Immature natural killer cell (primary cell): Measurements from ENCODE around the gene PLCH1. TPM values are rescaled to one million over a fixed set of nuclear protein-coding genes. Genes with fewer than 3 reads are reported as not detected.
"Not testable (repeated sequence)": the region's sequence is repeated elsewhere in the genome, so short reads cannot be mapped to it uniquely, and the experiment has no call there.

Experiments
- DNase-seq, 3 donors: peaks; one replicate each; pipeline ENCODE4 v3.0.0; 2022; ENCODE audit warnings: mixed read lengths in 1 of 3
- H3K27ac Mint-ChIP-seq, 6 donors: one replicate each; pipeline ENCODE4 v1.8.0; 2020; ENCODE audit warnings: mixed read lengths in 6 of 6, mild to moderate bottlenecking in 5 of 6, inconsistent platforms in 4 of 6, moderate library complexity in 3 of 6
- H3K27me3 Mint-ChIP-seq, 3 donors: one replicate each; pipeline ENCODE4 v1.8.0; 2020 to 2021; ENCODE audit warnings: low read depth in 3 of 3, mild to moderate bottlenecking in 3 of 3, mixed read lengths in 3 of 3, moderate library complexity in 3 of 3, inconsistent platforms in 1 of 3
- H3K36me3 Mint-ChIP-seq, 3 donors: one replicate each; pipeline ENCODE4 v1.8.0; 2020; ENCODE audit warnings: mixed read lengths in 3 of 3, inconsistent platforms in 2 of 3, mild to moderate bottlenecking in 2 of 3
- H3K4me1 Mint-ChIP-seq, 2 donors: one replicate each; pipeline ENCODE4 v1.8.0; 2020; ENCODE audit warnings: inconsistent platforms in 2 of 2, mild to moderate bottlenecking in 2 of 2, mixed read lengths in 2 of 2, moderate library complexity in 1 of 2
- H3K4me3 Mint-ChIP-seq, 5 donors: one replicate each; pipeline ENCODE4 v1.8.0; 2020; ENCODE audit warnings: mild to moderate bottlenecking in 5 of 5, mixed read lengths in 5 of 5, inconsistent platforms in 3 of 5, moderate library complexity in 3 of 5
- H3K9me3 Mint-ChIP-seq, 6 donors: one replicate each; pipeline ENCODE4 v1.8.0; 2020; ENCODE audit warnings: mild to moderate bottlenecking in 6 of 6, mixed read lengths in 6 of 6, inconsistent platforms in 4 of 6, moderate library complexity in 3 of 6
- polyA plus RNA-seq, 3 donors: library from polyadenylated mRNA; unstranded; fragments of 300-500 nt; fragmentation: Illumina TruSeq; gene quantifications; one replicate each; pipeline ENCODE4 v1.2.3, GENCODE V29; 2021

PLCH1 gene
- polyA plus RNA-seq, 3 donors from 2014 or later: 0.11 TPM; not detected in 2

- no peak for DNase-seq
- Mint-ChIP-seq H3K27ac (no peak overlapping the region), H3K4me1 (no peaks in the 10 kb centered on the region), H3K4me3 (no peak overlapping the region), H3K36me3 (no peaks in the 10 kb centered on the region), H3K27me3 (peaks cover 0 to 4% (median 0%) of the 10 kb centered on the region in 3 donors), H3K9me3 (peaks cover 0 to 17% (median 0%) of the 10 kb centered on the region in 6 donors)
Observed at GRCh38 chr3:155420881-155421486, 323.9 kb downstream of the PLCH1 start.

GRCh38 chr3:155420406-155420805 is 324.5 kb downstream of the PLCH1 start:
- H3K27ac Mint-ChIP-seq: no peak overlapping the region
- no peak overlapping the region for H3K4me3 Mint-ChIP-seq
- H3K4me1 Mint-ChIP-seq: no peaks in the 10 kb centered on the region
- H3K9me3 Mint-ChIP-seq: peaks cover 0 to 14% (median 0%) of the 10 kb centered on the region in 6 donors
- no peak for DNase-seq
- no peaks in the 10 kb centered on the region for H3K36me3 Mint-ChIP-seq
- H3K27me3 Mint-ChIP-seq: peaks cover 0 to 4% (median 0%) of the 10 kb centered on the region in 3 donors

- Mint-ChIP-seq H3K27ac (no peak overlapping the region), H3K9me3 (peaks cover 0 to 12% (median 0%) of the 10 kb centered on the region in 6 donors), H3K36me3 (no peaks in the 10 kb centered on the region), H3K27me3 (peaks cover 0 to 4% (median 0%) of the 10 kb centered on the region in 3 donors), H3K4me1 (no peaks in the 10 kb centered on the region), H3K4me3 (no peak overlapping the region)
- no peak for DNase-seq
Observed at GRCh38 chr3:155418407-155418806, 326.5 kb downstream of the PLCH1 start.

- Mint-ChIP-seq H3K27ac (no peak overlapping the region), H3K9me3 (peaks cover 0 to 12% (median 0%) of the 10 kb centered on the region in 6 donors), H3K4me3 (no peak overlapping the region), H3K27me3 (peaks cover 0 to 4% (median 0%) of the 10 kb centered on the region in 3 donors), H3K4me1 (no peaks in the 10 kb centered on the region), H3K36me3 (no peaks in the 10 kb centered on the region)
- DNase-seq: no peak
Observed at GRCh38 chr3:155417119-155417517, 327.8 kb downstream of the PLCH1 start.

GRCh38 chr3:155416500-155417118 is 328.3 kb downstream of the PLCH1 start:
- no peaks in the 10 kb centered on the region for H3K4me1 Mint-ChIP-seq
- peaks cover 0 to 11% (median 0%) of the 10 kb centered on the region in 6 donors for H3K9me3 Mint-ChIP-seq
- H3K27ac Mint-ChIP-seq: no peak overlapping the region
- no peak for DNase-seq
- H3K27me3 Mint-ChIP-seq: peaks cover 0 to 4% (median 0%) of the 10 kb centered on the region in 3 donors
- H3K36me3 Mint-ChIP-seq: no peaks in the 10 kb centered on the region
- no peak overlapping the region for H3K4me3 Mint-ChIP-seq

- Mint-ChIP-seq H3K9me3 (peaks cover 0 to 2% (median 0%) of the 10 kb centered on the region in 6 donors), H3K27me3 (peaks cover 0 to 4% (median 0%) of the 10 kb centered on the region in 3 donors), H3K27ac (no peak overlapping the region), H3K36me3 (no peaks in the 10 kb centered on the region), H3K4me1 (no peaks in the 10 kb centered on the region), H3K4me3 (no peak overlapping the region)
- DNase-seq: no peak
Observed at GRCh38 chr3:155412904-155413303, 332.0 kb downstream of the PLCH1 start.

- Mint-ChIP-seq H3K27ac (no peak overlapping the region), H3K27me3 (peaks cover 0 to 4% (median 0%) of the 10 kb centered on the region in 3 donors), H3K9me3 (peaks cover 0 to 2% (median 0%) of the 10 kb centered on the region in 6 donors), H3K36me3 (no peaks in the 10 kb centered on the region), H3K4me1 (no peaks in the 10 kb centered on the region), H3K4me3 (no peak overlapping the region)
- no peak for DNase-seq
Observed at GRCh38 chr3:155411500-155412223, 333.2 kb downstream of the PLCH1 start.

- Mint-ChIP-seq H3K27ac (no peak overlapping the region), H3K4me1 (no peaks in the 10 kb centered on the region), H3K4me3 (no peak overlapping the region), H3K27me3 (no peaks in the 10 kb centered on the region), H3K36me3 (no peaks in the 10 kb centered on the region), H3K9me3 (peaks cover 0 to 2% (median 0%) of the 10 kb centered on the region in 6 donors)
- DNase-seq: no peak
Observed at GRCh38 chr3:155409336-155409735, 335.5 kb downstream of the PLCH1 start.

- Mint-ChIP-seq H3K4me3 (no peak overlapping the region), H3K9me3 (no peaks in the 10 kb centered on the region), H3K36me3 (no peaks in the 10 kb centered on the region), H3K27ac (no peak overlapping the region), H3K27me3 (no peaks in the 10 kb centered on the region), H3K4me1 (no peaks in the 10 kb centered on the region)
- DNase-seq: no peak
Observed at GRCh38 chr3:155407971-155408370, 336.9 kb downstream of the PLCH1 start.

GRCh38 chr3:155407331-155407730 is 337.5 kb downstream of the PLCH1 start:
- DNase-seq: no peak
- Mint-ChIP-seq H3K27ac (no peak overlapping the region), H3K9me3 (no peaks in the 10 kb centered on the region), H3K36me3 (no peaks in the 10 kb centered on the region), H3K27me3 (no peaks in the 10 kb centered on the region), H3K4me3 (no peak overlapping the region), H3K4me1 (no peaks in the 10 kb centered on the region)

- Mint-ChIP-seq H3K4me1 (no peaks in the 10 kb centered on the region), H3K9me3 (peaks cover 0 to 4% (median 0%) of the 10 kb centered on the region in 6 donors), H3K36me3 (no peaks in the 10 kb centered on the region), H3K27ac (no peak overlapping the region), H3K27me3 (no peaks in the 10 kb centered on the region), H3K4me3 (no peak overlapping the region)
- no peak for DNase-seq
Observed at GRCh38 chr3:155404486-155404885, 340.4 kb downstream of the PLCH1 start.

GRCh38 chr3:155402656-155403055 is 342.2 kb downstream of the PLCH1 start:
- DNase-seq: no peak
- Mint-ChIP-seq H3K9me3 (peaks cover 0 to 4% (median 0%) of the 10 kb centered on the region in 6 donors), H3K4me3 (no peak overlapping the region), H3K36me3 (no peaks in the 10 kb centered on the region), H3K27ac (no peak overlapping the region), H3K27me3 (peaks cover 0 to 1% (median 0%) of the 10 kb centered on the region in 3 donors), H3K4me1 (no peaks in the 10 kb centered on the region)

GRCh38 chr3:155398046-155398445 is 346.8 kb downstream of the PLCH1 start:
- Mint-ChIP-seq H3K9me3 (peaks cover 0 to 9% (median 2%) of the 10 kb centered on the region in 6 donors), H3K27ac (no peak overlapping the region), H3K36me3 (no peaks in the 10 kb centered on the region), H3K4me1 (no peaks in the 10 kb centered on the region), H3K4me3 (no peak overlapping the region), H3K27me3 (peaks cover 0 to 4% (median 2%) of the 10 kb centered on the region in 3 donors)
- DNase-seq: no peak

- not testable (repeated sequence) for H3K9me3 Mint-ChIP-seq, DNase-seq, H3K27me3 Mint-ChIP-seq, H3K36me3 Mint-ChIP-seq, H3K4me3 Mint-ChIP-seq, H3K27ac Mint-ChIP-seq, H3K4me1 Mint-ChIP-seq
Observed at GRCh38 chr3:155394896-155395295, 350.0 kb downstream of the PLCH1 start.
